KMS-11 (cell line): ENCODE data around the gene SNX17.

Experiments used
- H2AFZ ChIP-seq: fragments of 200-600 bp; sonication (generic); 2 replicates; pipeline ENCODE4 v1.6.1; 2016; ENCODE audit warnings: antibody characterized with exemption, mixed run types, low read depth
- H3K27ac ChIP-seq: fragments of 200-600 bp; sonication (generic); 2 replicates; pipeline ENCODE4 v1.6.1; 2016; ENCODE audit warnings: mild to moderate bottlenecking, mixed run types
- H3K27me3 ChIP-seq: fragments of 200-600 bp; sonication (generic); 2 replicates; pipeline ENCODE4 v1.6.1; 2017; ENCODE audit warnings: mild to moderate bottlenecking, low read depth, mixed run types, moderate library complexity; ENCODE audit not compliant: insufficient read depth
- H3K36me3 ChIP-seq: fragments of 200-600 bp; sonication (generic); 2 replicates; pipeline ENCODE4 v1.6.1; 2017; ENCODE audit warnings: mild to moderate bottlenecking, mixed run types; ENCODE audit not compliant: insufficient read depth
- H3K4me1 ChIP-seq: fragments of 200-600 bp; sonication (generic); 2 replicates; pipeline ENCODE4 v1.6.1; 2016; ENCODE audit warnings: mild to moderate bottlenecking, low read depth, mixed run types; ENCODE audit not compliant: poor library complexity, severe bottlenecking
- H3K4me2 ChIP-seq: fragments of 200-600 bp; sonication (generic); 2 replicates; pipeline ENCODE4 v1.7.0; 2016; ENCODE audit warnings: mild to moderate bottlenecking, mixed run types
- H3K4me3 ChIP-seq: fragments of 200-600 bp; sonication (generic); IDR thresholded peaks from 2 replicates; pipeline ENCODE4 v1.6.1; 2017; ENCODE audit warnings: low read depth, low read length, mixed read lengths; ENCODE audit not compliant: insufficient read depth
- H3K79me2 ChIP-seq: fragments of 200-600 bp; sonication (generic); 2 replicates; pipeline ENCODE4 v1.6.1; 2016; ENCODE audit warnings: low read depth, mixed run types; ENCODE audit not compliant: insufficient read depth
- H3K9ac ChIP-seq: fragments of 200-600 bp; sonication (generic); 2 replicates; pipeline ENCODE4 v1.6.1; 2016; ENCODE audit warnings: mild to moderate bottlenecking, mixed run types
- H4K20me1 ChIP-seq: fragments of 200-600 bp; sonication (generic); 2 replicates; pipeline ENCODE4 v1.6.1; 2016; ENCODE audit warnings: mild to moderate bottlenecking, mixed run types; ENCODE audit not compliant: insufficient read depth
- TF ChIP-seq, protein P1 (sequence below): fragments of 200-600 bp; sonication (generic); conservative IDR thresholded peaks from 2 replicates; pipeline ENCODE4 v1.6.1; 2017; ENCODE audit warnings: low read depth, mild to moderate bottlenecking, antibody characterized with exemption, low read length, moderate library complexity, mixed read lengths

The SNX17 gene, protein sequence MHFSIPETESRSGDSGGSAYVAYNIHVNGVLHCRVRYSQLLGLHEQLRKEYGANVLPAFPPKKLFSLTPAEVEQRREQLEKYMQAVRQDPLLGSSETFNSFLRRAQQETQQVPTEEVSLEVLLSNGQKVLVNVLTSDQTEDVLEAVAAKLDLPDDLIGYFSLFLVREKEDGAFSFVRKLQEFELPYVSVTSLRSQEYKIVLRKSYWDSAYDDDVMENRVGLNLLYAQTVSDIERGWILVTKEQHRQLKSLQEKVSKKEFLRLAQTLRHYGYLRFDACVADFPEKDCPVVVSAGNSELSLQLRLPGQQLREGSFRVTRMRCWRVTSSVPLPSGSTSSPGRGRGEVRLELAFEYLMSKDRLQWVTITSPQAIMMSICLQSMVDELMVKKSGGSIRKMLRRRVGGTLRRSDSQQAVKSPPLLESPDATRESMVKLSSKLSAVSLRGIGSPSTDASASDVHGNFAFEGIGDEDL

DNA sequence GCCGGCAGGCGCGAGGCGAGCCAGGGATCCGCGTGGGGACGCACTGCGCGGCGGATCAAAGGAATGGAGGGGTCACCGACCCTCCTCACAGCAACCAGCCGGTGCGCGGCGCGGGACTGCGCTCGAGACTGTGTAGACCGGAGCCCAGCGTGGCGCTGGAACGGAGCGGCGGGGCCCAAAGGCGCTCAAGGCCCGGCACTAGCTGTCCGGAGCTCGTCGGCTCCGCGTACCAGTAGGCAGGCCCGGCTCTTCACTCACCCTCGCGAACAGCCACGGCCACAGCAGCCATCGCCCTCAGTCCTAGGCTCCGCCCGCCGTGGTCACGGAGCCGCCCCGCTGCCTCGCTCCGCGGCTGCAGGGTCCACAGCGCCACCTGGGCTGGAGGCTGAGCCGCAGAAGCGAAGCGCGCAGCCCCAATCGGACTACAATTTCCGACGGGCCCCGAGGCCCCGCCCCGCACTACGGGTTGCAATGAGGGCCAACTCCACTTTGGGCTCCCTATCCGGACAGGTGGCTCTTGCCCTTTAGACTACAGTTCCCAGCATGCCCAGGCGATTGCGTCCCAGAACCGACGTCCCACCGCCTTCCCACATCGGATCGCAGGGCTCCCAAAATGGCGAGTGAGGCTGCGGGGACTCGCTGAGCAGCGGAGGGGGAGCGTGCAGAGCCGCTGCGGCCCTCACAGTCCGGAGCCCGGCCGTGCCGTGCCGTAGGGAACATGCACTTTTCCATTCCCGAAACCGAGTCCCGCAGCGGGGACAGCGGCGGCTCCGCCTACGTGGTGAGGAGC, at the start of gene SNX17, which contains the start of gene EIF2B4:
Gene SNX17, plus strand, starts transcription at position 591 of the 790 bp plus-strand sequence. Its CDS starts 128 bp downstream, at position 719.
Gene EIF2B4, minus strand, starts transcription at position 313 of the 790 bp plus-strand sequence. Its CDS starts 24 bp downstream, at position 289.
- Histone ChIP-seq H3K4me1 (peaks cover 9% of the 10 kb centered on the region), H3K27me3 (no peaks in the 10 kb centered on the region), H3K79me2 (peaks cover 33% of the 10 kb centered on the region), H3K27ac (peak within 1 kb of the TSS; percentile 79), H2AFZ (peak within 1 kb of the TSS; percentile 83), H4K20me1 (no peaks in the 10 kb centered on the region), H3K4me2 (peak within 1 kb of the TSS; percentile 100), H3K36me3 (no peaks in the 10 kb centered on the region), H3K4me3 (peak within 1 kb of the TSS; percentile 81), H3K9ac (peak within 1 kb of the TSS; percentile 86)
- TF ChIP-seq, protein P1, sequence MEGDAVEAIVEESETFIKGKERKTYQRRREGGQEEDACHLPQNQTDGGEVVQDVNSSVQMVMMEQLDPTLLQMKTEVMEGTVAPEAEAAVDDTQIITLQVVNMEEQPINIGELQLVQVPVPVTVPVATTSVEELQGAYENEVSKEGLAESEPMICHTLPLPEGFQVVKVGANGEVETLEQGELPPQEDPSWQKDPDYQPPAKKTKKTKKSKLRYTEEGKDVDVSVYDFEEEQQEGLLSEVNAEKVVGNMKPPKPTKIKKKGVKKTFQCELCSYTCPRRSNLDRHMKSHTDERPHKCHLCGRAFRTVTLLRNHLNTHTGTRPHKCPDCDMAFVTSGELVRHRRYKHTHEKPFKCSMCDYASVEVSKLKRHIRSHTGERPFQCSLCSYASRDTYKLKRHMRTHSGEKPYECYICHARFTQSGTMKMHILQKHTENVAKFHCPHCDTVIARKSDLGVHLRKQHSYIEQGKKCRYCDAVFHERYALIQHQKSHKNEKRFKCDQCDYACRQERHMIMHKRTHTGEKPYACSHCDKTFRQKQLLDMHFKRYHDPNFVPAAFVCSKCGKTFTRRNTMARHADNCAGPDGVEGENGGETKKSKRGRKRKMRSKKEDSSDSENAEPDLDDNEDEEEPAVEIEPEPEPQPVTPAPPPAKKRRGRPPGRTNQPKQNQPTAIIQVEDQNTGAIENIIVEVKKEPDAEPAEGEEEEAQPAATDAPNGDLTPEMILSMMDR: peak; percentile 51; the same call in 1 of the 2 replicates

DNA sequence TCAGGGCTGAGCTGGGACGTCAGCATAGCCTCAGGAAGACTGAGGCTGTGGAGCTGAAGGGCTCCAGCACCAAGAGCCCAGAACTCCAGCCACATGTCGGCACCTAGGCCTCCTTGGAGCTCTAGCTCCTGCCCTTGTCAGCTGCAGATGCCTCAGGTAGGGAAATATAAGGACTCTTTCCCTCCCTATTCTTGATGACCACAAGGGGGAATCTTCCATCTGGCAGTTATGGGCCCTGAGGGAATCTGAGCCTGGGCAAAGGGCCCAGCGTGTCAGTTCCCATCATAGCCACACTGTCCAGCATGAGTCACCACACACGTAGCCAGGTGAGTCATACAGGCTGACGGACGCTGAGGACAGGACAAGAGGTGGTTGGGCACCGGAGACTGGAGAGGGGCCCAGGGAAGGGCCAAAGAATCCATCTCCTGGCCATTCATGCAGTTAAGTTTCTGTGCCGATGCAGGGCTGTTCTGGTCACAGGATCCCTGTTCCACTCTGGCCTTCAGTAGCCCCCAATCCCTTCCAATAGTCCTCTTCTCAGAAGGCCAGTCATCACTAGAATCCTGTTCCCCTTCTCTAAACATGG, 49.4 kb upstream of the SNX17 start:
- Histone ChIP-seq H3K36me3 (no peaks in the 10 kb centered on the region), H4K20me1 (no peaks in the 10 kb centered on the region), H3K27ac (no peak overlapping the region), H3K4me3 (no peak overlapping the region), H3K79me2 (no peaks in the 10 kb centered on the region), H3K27me3 (no peaks in the 10 kb centered on the region), H3K9ac (no peak overlapping the region), H3K4me1 (peaks cover 14% of the 10 kb centered on the region), H3K4me2 (no peak overlapping the region), H2AFZ (no peak overlapping the region)
- TF ChIP-seq, protein P1: no peak

DNA sequence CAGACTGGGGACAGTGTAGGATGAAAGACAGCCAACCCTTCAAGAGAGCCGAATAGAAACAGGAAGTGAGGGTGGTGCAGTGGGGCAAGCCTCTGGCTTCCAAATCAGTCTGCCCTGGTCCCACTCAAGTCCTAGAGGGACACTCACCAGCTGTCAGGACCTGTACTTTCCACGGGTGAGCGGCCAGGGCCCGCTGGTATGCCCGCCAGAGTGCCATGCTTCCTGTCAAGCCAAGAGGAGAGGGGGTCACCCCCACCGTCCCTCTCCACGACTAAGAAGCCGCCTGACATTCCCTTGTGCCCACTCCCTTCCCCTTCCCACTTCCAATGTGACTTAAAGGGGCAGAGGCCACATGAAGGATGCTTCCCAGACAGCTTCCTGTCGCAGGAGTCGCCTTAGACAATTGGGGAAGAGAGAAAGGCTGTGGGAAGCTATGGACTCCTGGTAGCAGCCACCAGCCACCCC, 48.1 kb upstream of the SNX17 start:
- Histone ChIP-seq H2AFZ (peak overlapping the region; percentile 77), H3K4me3 (peak overlapping the region; percentile 61)

More for the DNA sequence above, 48.1 kb upstream of the SNX17 start:
- no peaks in the 10 kb centered on the region for H3K79me2 ChIP-seq
- peak overlapping the region; percentile 71 for H3K4me2 ChIP-seq
- TF ChIP-seq, protein P1: no peak
- peak overlapping the region; percentile 84 for H3K9ac ChIP-seq
- peaks cover 14% of the 10 kb centered on the region for H3K4me1 ChIP-seq
- H3K27me3 ChIP-seq: no peaks in the 10 kb centered on the region
- no peaks in the 10 kb centered on the region for H3K36me3 ChIP-seq
- H4K20me1 ChIP-seq: no peaks in the 10 kb centered on the region
- peak overlapping the region; percentile 32; the same call in 1 of the 2 replicates for H3K27ac ChIP-seq
